Sciatic nerve (tissue), 2 donors: ENCODE measurements around the gene TBCCD1. TPM values are rescaled to one million over a fixed set of nuclear protein-coding genes. Genes with fewer than 3 reads are reported as not detected.

ENCODE experiments used
- ATAC-seq: fragments of 200-7000 bp; cut with Tn5 transposase; one replicate; pipeline ENCODE4 v1.9.1; 2020; ENCODE audit warnings: mild to moderate bottlenecking, moderate library complexity
- DNase-seq: peaks from one replicate; pipeline ENCODE4 v3.0.0-alpha.2; 2020; ENCODE audit warnings: low spot score
- intact Hi-C: fragments of 100-400 bp; cut with DNase I; formaldehyde crosslinking; loops from one replicate; pipeline ENCODE4 v1.14.2; 2022
- total RNA-seq: library from RNA; stranded (reverse); fragmentation: NEBNext Ultra II Directional; extraction: Animal tissue kit (Norgen Biotek cat#: 25700); gene quantifications from one replicate; pipeline ENCODE4 v1.2.1, GENCODE V29; 2021
- donor health status: DM: no; HTN: no; CAD: no.
- donor health status: DM: no; HTN: no; CAD: no.

Gene TBCCD1, protein sequence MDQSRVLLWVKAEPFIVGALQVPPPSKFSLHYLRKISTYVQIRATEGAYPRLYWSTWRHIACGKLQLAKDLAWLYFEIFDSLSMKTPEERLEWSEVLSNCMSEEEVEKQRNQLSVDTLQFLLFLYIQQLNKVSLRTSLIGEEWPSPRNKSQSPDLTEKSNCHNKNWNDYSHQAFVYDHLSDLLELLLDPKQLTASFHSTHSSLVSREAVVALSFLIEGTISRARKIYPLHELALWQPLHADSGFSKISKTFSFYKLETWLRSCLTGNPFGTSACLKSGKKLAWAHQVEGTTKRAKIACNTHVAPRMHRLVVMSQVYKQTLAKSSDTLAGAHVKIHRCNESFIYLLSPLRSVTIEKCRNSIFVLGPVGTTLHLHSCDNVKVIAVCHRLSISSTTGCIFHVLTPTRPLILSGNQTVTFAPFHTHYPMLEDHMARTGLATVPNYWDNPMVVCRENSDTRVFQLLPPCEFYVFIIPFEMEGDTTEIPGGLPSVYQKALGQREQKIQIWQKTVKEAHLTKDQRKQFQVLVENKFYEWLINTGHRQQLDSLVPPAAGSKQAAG
- 12.9 TPM for total RNA-seq

DNA sequence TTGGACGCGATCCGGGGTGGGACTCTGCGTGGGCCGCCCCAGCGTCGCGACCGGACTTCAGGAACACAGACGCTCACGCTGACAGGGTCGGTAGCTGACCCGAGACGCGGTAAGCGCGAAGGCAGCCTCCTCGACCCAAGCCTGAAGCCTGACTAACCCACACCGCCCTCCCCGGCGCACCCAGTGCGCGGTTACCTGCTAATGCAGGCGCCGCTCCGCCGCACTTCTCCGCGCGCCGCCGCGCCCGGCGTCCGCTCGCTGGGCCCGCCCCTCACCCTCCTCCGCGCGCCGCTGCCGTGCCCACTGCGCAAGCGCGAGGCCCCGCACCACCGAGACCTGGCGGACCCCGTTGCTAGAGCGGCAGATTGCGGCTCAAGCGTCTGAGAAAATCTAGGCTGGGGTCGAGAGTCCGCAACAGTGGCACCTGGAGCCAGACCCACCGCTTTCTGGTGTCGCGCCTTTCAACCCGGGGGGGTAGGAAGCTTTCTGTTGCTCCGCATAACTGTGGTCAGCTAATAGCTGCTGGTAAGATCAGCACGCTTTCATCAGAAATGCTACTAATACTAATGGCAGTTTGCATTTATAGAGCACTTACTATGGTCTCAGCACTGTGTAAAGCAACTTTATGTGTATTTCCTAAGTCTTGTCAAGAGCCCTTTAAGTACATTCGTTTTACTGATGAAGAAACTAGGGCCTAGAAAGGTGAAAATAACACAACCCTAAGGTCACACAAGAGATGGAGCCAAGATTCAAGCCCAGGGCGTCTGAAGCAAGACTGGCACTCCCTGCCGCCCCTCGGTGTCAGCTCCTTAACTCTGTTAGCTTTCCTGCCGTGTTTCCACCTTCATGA is at the start of gene TBCCD1:
Gene TBCCD1, minus strand, starts transcription at position 268 of the 850 bp plus-strand sequence. CDS start 3,010 bp downstream, outside the sequence.
- peak; percentile 81 for ATAC-seq
- intact Hi-C loops, result no loop called here
- peak; percentile 94 for DNase-seq

- no peak for DNase-seq
- no peak for ATAC-seq
- intact Hi-C loops, result no loop called here
Measured at GRCh38 chr3:186616299-186616617, 49.1 kb upstream of the TBCCD1 start.

- intact Hi-C loops, result no loop called here
- DNase-seq (peak; percentile 85), ATAC-seq (peak; percentile 72)
Measured at GRCh38 chr3:186614597-186615483, 47.7 kb upstream of the TBCCD1 start.

DNA sequence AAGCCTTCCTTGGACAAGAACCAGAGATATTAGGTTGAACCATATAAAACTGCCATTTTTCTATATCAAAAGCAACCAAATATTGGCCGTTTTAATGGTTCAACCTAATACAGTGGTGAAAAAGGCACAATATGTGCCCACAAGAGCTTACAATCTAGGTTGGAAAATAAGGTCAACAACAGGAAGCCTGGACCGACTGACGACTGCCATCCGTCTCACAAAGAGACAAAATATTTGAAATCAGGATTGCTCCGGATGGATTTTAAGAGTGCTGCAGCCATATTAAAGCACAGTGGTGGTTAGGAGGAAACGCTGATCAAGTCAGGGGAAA is 47.1 kb upstream of the TBCCD1 start:
- no peak for DNase-seq
- intact Hi-C loops, result no loop called here
- no peak for ATAC-seq

- intact Hi-C loops, result no loop called here
- ATAC-seq (no peak), DNase-seq (no peak)
Measured at GRCh38 chr3:186613637-186614265, 46.6 kb upstream of the TBCCD1 start.

DNA sequence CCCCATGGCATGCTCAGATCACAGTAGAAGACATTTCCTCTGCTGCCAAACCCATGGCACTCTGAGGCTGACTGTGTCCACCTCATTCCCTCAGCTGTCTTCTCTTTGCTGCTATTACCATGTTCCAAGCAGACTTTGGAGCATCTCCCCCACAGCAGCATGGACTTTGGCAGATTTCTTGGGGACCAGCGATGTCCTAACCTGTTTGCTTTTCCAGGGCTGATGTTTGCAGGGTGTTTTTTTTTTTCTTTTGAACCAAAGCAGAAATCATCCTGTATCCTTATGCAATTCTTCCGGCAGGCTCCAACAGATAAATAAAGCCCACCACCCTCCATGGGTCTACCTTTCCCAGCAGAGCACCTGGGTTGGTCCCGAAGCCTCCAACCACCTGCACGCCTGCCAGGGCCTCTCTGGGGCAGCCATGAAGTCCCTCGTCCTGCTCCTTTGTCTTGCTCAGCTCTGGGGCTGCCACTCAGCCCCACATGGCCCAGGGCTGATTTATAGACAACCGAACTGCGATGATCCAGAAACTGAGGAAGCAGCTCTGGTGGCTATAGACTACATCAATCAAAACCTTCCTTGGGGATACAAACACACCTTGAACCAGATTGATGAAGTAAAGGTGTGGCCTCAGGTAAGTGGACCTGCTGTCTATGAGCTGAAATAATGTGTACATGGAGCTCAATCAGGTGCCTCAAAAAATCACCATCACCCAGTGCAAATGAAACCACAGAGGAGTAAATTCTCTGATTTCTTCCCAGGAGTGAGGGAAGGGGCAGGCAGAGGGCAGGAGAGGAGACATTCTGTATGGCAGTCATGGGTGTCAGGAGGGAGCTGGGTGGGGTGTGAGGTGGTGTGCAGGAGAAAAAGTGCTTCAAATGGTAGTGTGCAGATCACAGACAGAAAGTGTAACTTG is 45.8 kb upstream of the TBCCD1 start, which contains the start of gene AHSG:
Gene AHSG, plus strand, starts transcription at position 340 of the 916 bp plus-strand sequence. Its CDS starts 82 bp downstream, at position 422.
- intact Hi-C loops, result no loop called here
- DNase-seq (no peak), ATAC-seq (no peak)

GRCh38 chr3:186612065-186612464 is 44.9 kb upstream of the TBCCD1 start:
- no peak for DNase-seq
- ATAC-seq, result no peak
- intact Hi-C loops, result no loop called here

DNA sequence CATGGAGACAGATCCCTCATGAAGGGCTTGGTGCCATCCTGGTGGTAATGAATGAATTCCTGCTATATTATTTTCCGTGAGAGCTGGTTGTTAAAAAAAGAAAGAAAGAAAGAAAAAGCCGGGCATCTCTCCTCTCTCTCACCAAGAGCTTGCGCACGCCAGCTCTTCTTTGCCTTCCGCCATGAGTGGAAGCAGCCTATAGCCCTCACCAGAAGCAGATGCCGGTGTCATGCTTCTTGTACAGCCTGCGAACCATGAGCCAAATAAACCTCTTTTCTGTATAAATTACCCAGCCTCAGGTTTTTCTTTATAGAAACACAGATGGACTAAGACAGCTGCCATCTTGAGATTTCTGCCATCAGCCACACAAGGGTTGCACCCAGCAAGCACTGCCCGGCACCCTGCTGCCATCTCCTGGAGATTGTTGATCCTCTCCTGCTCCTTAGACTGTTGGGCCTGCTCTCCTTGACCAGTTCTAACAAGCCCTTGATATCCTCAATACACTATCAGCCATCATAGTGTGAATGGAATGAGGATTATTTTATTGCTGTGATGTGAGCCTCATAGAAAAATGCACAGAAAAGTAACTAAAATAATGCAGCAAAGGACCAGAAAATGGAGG is 42.2 kb upstream of the TBCCD1 start:
- ATAC-seq (no peak), DNase-seq (no peak)
- intact Hi-C loops, result no loop called here

GRCh38 chr3:186608624-186609215 is 41.6 kb upstream of the TBCCD1 start:
- DNase-seq (no peak), ATAC-seq (no peak)
- intact Hi-C loops, result no loop called here

GRCh38 chr3:186605561-186606545 is 38.7 kb upstream of the TBCCD1 start:
- DNase-seq (no peak), ATAC-seq (no peak)
- intact Hi-C loops, result no loop called here

DNA sequence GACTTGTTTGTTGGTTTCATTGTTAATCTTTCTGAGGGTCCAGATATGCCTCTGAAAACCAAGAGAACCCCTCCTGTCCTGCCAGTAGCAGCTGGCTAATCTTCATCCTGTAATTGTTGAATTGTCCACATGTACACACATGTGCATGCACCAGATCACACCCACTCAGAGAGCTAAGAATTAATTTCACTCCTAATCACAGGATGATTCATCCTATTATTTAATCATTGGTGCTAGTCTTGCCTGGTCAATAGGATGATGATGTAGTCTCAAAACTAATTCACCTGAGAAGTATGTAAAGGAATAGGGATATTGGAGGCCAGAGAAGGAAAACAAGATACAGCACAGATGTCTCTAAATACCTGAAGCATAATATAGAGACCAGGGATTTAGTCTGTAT is 37.9 kb upstream of the TBCCD1 start:
- ATAC-seq (no peak), DNase-seq (no peak)
- intact Hi-C loops, result no loop called here

DNA sequence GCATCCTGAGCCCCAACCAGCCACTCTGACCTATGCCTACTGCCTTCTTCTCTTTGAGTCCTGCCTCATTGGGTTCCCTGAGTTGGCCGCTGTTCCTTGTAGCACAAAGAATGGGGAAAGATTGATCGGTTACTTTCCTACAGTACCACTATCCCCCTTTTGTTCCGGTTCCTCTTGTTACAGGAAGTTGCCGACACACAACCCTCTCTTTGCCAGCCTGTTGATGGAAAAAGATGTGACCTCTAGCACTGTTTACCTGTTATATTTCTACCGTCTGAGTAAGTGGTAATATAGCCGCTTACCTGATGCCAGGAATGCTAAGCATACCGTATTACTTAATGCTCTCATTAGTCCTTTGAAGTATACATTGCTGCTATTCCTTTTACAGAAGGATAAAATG is 36.0 kb upstream of the TBCCD1 start:
- no peak for ATAC-seq
- DNase-seq, result no peak
- intact Hi-C loops, result no loop called here

DNA sequence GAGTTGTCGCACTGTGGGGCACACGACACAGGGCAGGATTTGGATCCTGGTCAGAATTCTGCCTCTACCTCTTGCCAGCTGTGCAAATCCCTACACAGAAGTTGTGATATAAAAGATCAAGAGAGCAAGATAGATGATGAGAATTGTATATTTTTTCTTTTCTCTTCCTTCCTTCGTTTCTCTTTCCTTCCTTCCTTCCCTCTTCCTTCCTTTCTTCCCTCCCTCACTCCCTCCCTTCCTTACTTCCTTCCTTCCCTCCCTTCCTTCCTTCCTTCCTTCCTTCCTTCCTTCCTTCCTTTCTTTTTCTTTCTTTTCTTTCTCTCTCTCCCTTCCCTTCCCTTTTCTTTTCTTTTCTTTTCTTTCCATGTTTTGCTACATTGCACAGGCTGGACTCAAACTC is 33.8 kb upstream of the TBCCD1 start:
- intact Hi-C loops, result no loop called here
- DNase-seq, result no peak
- ATAC-seq, result no peak

- no peak for ATAC-seq
- intact Hi-C loops, result no loop called here
- no peak for DNase-seq
Measured at GRCh38 chr3:186599785-186600166, 32.6 kb upstream of the TBCCD1 start.

DNA sequence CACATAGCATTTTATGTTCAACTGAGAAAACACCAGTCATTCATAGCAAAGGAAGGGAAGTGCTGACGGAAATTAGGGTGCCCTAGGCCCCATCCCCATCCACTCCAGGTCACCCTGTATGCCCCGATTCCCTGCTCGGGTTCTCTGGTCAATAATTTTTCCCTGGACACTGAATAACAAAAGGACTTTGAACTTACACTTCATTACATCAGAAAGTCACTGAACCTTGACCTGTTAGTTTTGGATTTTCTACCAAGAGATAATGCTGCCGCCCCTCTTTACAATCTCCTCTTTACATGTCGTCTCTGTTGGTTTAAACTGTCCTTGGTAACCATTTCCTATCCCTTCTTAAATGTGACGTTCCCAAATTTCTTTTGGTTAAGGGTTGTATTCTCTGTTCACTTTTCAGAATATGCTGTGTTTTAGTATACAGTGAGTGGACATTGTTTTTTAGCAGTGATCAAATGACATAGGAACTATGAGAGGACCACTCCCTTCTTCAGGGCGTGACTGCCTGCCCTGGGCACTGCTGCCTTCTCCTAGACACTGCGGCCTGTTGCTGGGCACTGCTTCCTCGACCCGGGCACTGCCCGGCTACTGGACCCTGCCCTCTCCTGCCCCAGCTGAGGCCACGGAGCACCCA is 32.1 kb upstream of the TBCCD1 start:
- intact Hi-C loops, result no loop called here
- ATAC-seq (no peak), DNase-seq (no peak)
